Measurements from ENCODE around the gene SYT17. TPM values are rescaled to one million over a fixed set of nuclear protein-coding genes. Genes with fewer than 3 reads are reported as not detected.
A peak's percentile ranks its signal among the peaks of the same experiment; 100 is the strongest.

SYT17 gene
- total RNA-seq, 1 experiment from 2014 or later, result 11.8 TPM

DNA sequence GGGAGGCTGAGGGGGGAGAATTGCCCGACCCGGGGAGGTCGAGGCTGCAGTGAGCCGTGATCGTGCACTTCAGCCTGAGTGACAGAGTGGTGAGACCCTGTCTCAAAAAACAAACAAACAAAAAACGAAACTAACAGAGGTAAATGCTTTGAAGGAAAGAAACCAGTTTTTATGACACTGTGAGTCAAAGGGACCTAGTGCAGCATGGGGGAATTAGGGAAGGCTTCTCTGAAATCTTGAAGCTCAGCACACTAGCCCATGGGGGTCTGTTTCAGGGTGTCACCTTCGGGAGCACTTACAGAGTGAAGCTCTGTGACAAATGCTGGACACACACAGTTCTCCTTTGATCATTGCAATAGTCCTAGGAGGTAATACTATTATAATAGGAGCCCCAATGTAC is 37.7 kb upstream of the SYT17 start:
- Histone ChIP-seq H4K20me1 (ENCODE audit: low read length) (no peaks in the 10 kb centered on the region), H3K4me3 (ENCODE audit: low read length) (peak overlapping the region; percentile 5; the same call in 1 of the 2 replicates), H3K9ac (ENCODE audit: low read length) (peak overlapping the region; percentile 40), H3K79me2 (ENCODE audit: low read length) (no peaks in the 10 kb centered on the region), H3K4me1 (ENCODE audit: insufficient read depth, low read length) (peaks cover 22% of the 10 kb centered on the region), H3K4me2 (ENCODE audit: low read length) (peak overlapping the region; percentile 63), H3F3A (ENCODE audit: low read length, unreplicated experiment) (no peaks in the 10 kb centered on the region), H3K27me3 (ENCODE audit: low read length) (no peaks in the 10 kb centered on the region), H3K36me3 (ENCODE audit: low read depth, low read length) (no peaks in the 10 kb centered on the region), H3K9me3 (ENCODE audit: low read length) (no peaks in the 10 kb centered on the region), H3K9me2 (replicated peaks; ENCODE audit: low read length) (no peaks in the 10 kb centered on the region), H3K27ac (ENCODE audit: low read length) (peak overlapping the region; percentile 71), H2AFZ (ENCODE audit: low read length) (no peak overlapping the region)
- CTCF ChIA-PET, result no interaction called here
- ATAC-seq (peak; percentile 23), DNase-seq (no peak)
- TF ChIP-seq EZH2 (IDR thresholded peaks at IDR 0.05; ENCODE audit: low read length, unreplicated experiment) (no peak), EZH2phosphoT487 (IDR thresholded peaks at IDR 0.05; ENCODE audit: borderline replicate concordance, low read length) (no peak)
- BruUV-seq (replicated peaks), result no TSS peak
- intact Hi-C loops (cut with micrococcal nuclease), result no loop called here
- POLR2A ChIA-PET (ENCODE audit: unreplicated experiment), result interaction anchor here (0.5 to 0.7 kb wide), 3 partner anchors 21 to 142 kb away, joined by 3 to 5 read pairs (median 4); no protein-coding TSS in a partner anchor

DNA sequence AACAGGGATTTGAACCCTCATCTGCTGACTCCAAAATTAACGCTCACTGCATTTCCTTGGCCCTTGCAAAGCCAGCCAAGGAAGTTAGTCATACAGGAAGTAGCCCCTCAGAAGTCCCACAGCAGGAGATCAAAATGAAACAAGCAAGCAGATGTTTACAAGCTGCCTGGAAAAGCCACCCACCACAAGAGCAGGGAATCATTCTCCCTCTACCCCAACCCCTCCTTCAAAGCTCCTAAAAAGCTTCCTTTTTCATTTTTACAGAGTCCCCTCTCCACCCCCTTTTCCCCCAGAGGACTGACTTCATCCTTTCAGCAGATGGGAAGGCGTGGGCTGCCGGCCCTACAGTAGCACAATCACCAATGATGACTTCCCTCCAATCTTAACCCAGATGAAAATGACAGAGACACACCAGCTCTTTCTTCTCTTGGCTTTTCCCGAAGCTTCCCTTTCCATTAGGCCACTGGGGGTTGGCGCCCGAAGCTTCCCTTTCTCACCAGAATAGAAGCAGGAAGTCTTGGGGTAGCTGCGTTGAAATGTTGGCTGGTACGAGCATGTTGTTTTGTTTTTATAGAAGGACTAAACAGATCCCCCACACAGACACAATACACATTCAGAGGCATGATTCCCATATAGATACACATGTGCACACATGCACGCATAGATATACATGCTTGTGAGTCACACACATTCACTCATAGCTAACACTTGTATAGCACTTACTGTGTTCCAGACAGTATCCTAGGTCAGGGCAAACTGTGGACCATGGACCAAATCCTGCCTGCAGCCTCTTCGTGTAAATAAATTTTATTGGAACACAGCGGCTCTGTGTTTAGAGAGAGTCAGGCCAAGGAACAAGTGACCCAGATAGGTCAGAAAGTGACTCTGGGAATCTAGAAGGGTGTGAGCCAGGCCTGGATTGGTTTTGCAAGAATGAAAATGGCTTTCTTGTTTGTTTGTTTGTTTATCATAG is 36.9 kb upstream of the SYT17 start:
- H3K9ac ChIP-seq (ENCODE audit: low read length), result peak overlapping the region; percentile 40
- peak overlapping the region; percentile 71 for H3K27ac ChIP-seq (ENCODE audit: low read length)
- no peaks in the 10 kb centered on the region for H4K20me1 ChIP-seq (ENCODE audit: low read length)
- intact Hi-C loops (cut with micrococcal nuclease), result no loop called here
- peak; percentile 37 for DNase-seq
- no peak for TF ChIP-seq EZH2phosphoT487 (IDR thresholded peaks at IDR 0.05; ENCODE audit: borderline replicate concordance, low read length)
- TF ChIP-seq, protein P1, sequence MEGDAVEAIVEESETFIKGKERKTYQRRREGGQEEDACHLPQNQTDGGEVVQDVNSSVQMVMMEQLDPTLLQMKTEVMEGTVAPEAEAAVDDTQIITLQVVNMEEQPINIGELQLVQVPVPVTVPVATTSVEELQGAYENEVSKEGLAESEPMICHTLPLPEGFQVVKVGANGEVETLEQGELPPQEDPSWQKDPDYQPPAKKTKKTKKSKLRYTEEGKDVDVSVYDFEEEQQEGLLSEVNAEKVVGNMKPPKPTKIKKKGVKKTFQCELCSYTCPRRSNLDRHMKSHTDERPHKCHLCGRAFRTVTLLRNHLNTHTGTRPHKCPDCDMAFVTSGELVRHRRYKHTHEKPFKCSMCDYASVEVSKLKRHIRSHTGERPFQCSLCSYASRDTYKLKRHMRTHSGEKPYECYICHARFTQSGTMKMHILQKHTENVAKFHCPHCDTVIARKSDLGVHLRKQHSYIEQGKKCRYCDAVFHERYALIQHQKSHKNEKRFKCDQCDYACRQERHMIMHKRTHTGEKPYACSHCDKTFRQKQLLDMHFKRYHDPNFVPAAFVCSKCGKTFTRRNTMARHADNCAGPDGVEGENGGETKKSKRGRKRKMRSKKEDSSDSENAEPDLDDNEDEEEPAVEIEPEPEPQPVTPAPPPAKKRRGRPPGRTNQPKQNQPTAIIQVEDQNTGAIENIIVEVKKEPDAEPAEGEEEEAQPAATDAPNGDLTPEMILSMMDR (conservative IDR thresholded peaks at IDR 0.05; ENCODE audit: low read depth, low read length), result no peak
- H3K4me3 ChIP-seq (ENCODE audit: low read length), result peak overlapping the region; percentile 5; the same call in 1 of the 2 replicates
- peak; percentile 76 for ATAC-seq
- CTCF ChIA-PET, result no interaction called here
- no peaks in the 10 kb centered on the region for H3K79me2 ChIP-seq (ENCODE audit: low read length)
- H3F3A ChIP-seq (ENCODE audit: low read length, unreplicated experiment), result no peaks in the 10 kb centered on the region
- no TSS peak for BruUV-seq (replicated peaks)
- no peak overlapping the region for H2AFZ ChIP-seq (ENCODE audit: low read length)
- H3K4me2 ChIP-seq (ENCODE audit: low read length), result peak overlapping the region; percentile 63
- H3K4me1 ChIP-seq (ENCODE audit: insufficient read depth, low read length), result peaks cover 30% of the 10 kb centered on the region
- H3K27me3 ChIP-seq (ENCODE audit: low read length), result no peaks in the 10 kb centered on the region
- H3K9me3 ChIP-seq (ENCODE audit: low read length), result no peaks in the 10 kb centered on the region
- H3K9me2 ChIP-seq (replicated peaks; ENCODE audit: low read length), result no peaks in the 10 kb centered on the region
- POLR2A ChIA-PET (ENCODE audit: unreplicated experiment), result interaction anchor here (0.5 to 0.7 kb wide), 4 partner anchors 20 to 332 kb away, joined by 3 to 5 read pairs (median 4); no protein-coding TSS in a partner anchor
- no peaks in the 10 kb centered on the region for H3K36me3 ChIP-seq (ENCODE audit: low read depth, low read length)

DNA sequence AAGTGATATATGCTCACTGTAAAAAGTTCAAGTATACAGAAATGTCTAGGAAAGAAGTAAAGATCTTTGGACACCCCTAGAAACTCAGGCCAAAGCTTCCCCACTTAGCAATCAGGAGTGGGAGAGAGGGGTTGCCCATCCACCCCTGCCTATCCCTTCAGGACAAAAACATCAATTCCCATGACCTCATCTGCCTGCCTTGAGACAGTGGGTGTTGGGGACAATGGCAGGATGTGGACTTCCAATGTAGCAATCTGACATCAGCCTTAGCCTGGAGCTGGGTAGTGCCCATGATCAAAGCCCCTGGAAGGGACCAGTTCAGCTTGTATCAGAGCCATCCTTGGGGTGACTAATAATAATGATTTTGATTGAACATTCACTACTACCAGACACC is 36.2 kb upstream of the SYT17 start:
- Histone ChIP-seq H3K4me3 (ENCODE audit: low read length) (no peak overlapping the region), H3K9ac (ENCODE audit: low read length) (no peak overlapping the region), H3K27me3 (ENCODE audit: low read length) (no peaks in the 10 kb centered on the region), H3K9me2 (replicated peaks; ENCODE audit: low read length) (no peaks in the 10 kb centered on the region), H2AFZ (ENCODE audit: low read length) (no peak overlapping the region), H3K9me3 (ENCODE audit: low read length) (no peaks in the 10 kb centered on the region), H3K27ac (ENCODE audit: low read length) (0 out of 2 replicates have a peak overlapping the region, but pooled peaks have one; percentile 71), H3F3A (ENCODE audit: low read length, unreplicated experiment) (no peaks in the 10 kb centered on the region), H3K79me2 (ENCODE audit: low read length) (no peaks in the 10 kb centered on the region), H3K4me1 (ENCODE audit: insufficient read depth, low read length) (peaks cover 37% of the 10 kb centered on the region), H4K20me1 (ENCODE audit: low read length) (no peaks in the 10 kb centered on the region), H3K4me2 (ENCODE audit: low read length) (no peak overlapping the region), H3K36me3 (ENCODE audit: low read depth, low read length) (no peaks in the 10 kb centered on the region)
- ATAC-seq (no peak), DNase-seq (no peak)
- TF ChIP-seq EZH2 (IDR thresholded peaks at IDR 0.05; ENCODE audit: low read length, unreplicated experiment) (no peak), EZH2phosphoT487 (IDR thresholded peaks at IDR 0.05; ENCODE audit: borderline replicate concordance, low read length) (no peak)
- TF ChIP-seq, protein P1 (conservative IDR thresholded peaks at IDR 0.05; ENCODE audit: low read depth, low read length), result no peak
- no TSS peak for BruUV-seq (replicated peaks)
- intact Hi-C loops (cut with micrococcal nuclease), result no loop called here
- CTCF ChIA-PET, result no interaction called here
- POLR2A ChIA-PET (ENCODE audit: unreplicated experiment), result no interaction called here
